HPDE6-E6E7 (cell line): ENCODE results near the gene GABARAP.

ENCODE experiments used
- DNase-seq: peaks from one replicate; pipeline ENCODE4 v3.0.0; 2011; ENCODE audit warnings: missing footprints; ENCODE audit errors: extremely low spot score

GABARAP gene

GRCh38 chr17:7207120-7208001, 34.9 kb downstream of the GABARAP start:
- no peak for DNase-seq

- no peak for DNase-seq
Measured at GRCh38 chr17:7205561-7205960, 36.7 kb downstream of the GABARAP start.

- no peak for DNase-seq
Measured at GRCh38 chr17:7204828-7205461, 37.3 kb downstream of the GABARAP start.

- no peak for DNase-seq
Measured at GRCh38 chr17:7204336-7204735, 37.9 kb downstream of the GABARAP start.

GRCh38 chr17:7203391-7203790, 38.9 kb downstream of the GABARAP start:
- DNase-seq, result no peak

- no peak for DNase-seq
Measured at GRCh38 chr17:7196651-7197401, 45.4 kb downstream of the GABARAP start.

GRCh38 chr17:7195971-7196370, 46.3 kb downstream of the GABARAP start:
- DNase-seq, result no peak

GRCh38 chr17:7192271-7192937, 49.8 kb downstream of the GABARAP start:
- DNase-seq, result no peak

- peak; percentile 48 for DNase-seq
Measured at GRCh38 chr17:7191571-7192270, 50.5 kb downstream of the GABARAP start.

- DNase-seq, result no peak
Measured at GRCh38 chr17:7191069-7191468, 51.2 kb downstream of the GABARAP start.

GRCh38 chr17:7190276-7190917, 51.9 kb downstream of the GABARAP start:
- no peak for DNase-seq
